NT2/D1 (cell line): ENCODE measurements around the gene ENDOU.

Experiments
- DNase-seq: peaks from one replicate; pipeline ENCODE4 v3.0.0-alpha.2; 2011; ENCODE audit warnings: low read depth, low spot score
- H3K27me3 ChIP-seq: 2 replicates; pipeline ENCODE4 v1.6.0; 2011; ENCODE audit warnings: mild to moderate bottlenecking; ENCODE audit not compliant: insufficient read length, insufficient read depth
- H3K36me3 ChIP-seq: 2 replicates; pipeline ENCODE4 v1.6.1; 2011; ENCODE audit warnings: mild to moderate bottlenecking, low read length, mixed read lengths; ENCODE audit not compliant: insufficient read depth, insufficient read length
- H3K4me1 ChIP-seq: 2 replicates; pipeline ENCODE4 v1.5.1; 2011; ENCODE audit not compliant: insufficient read depth, insufficient read length
- H3K4me3 ChIP-seq: 2 replicates; pipeline ENCODE4 v1.5.1; 2011; ENCODE audit warnings: low read depth; ENCODE audit not compliant: insufficient read length
- H3K9ac ChIP-seq: 2 replicates; pipeline ENCODE4 v1.6.0; 2011; ENCODE audit warnings: low read depth; ENCODE audit not compliant: insufficient read length
- H3K9me3 ChIP-seq: 2 replicates; pipeline ENCODE4 v1.5.1; 2011; ENCODE audit warnings: mild to moderate bottlenecking, low read length; ENCODE audit not compliant: insufficient read depth
- SUZ12 ChIP-seq: IDR thresholded peaks from 2 replicates; pipeline ENCODE4 v1.6.1; 2011; ENCODE audit not compliant: insufficient read length, insufficient read depth; ENCODE audit errors: extremely low read depth
- YY1 ChIP-seq: IDR thresholded peaks from 2 replicates; pipeline ENCODE4 v1.6.1; 2011; ENCODE audit not compliant: insufficient read length, insufficient read depth
- ZNF274 ChIP-seq: IDR thresholded peaks from 2 replicates; pipeline ENCODE4 v1.6.1; 2011; ENCODE audit warnings: mild to moderate bottlenecking, low read depth, low read length

Gene ENDOU

GRCh38 chr12:47715877-47716548 lies 9.3 kb downstream of the ENDOU start:
- H3K4me1 ChIP-seq: peaks cover 3% of the 10 kb centered on the region
- H3K27me3 ChIP-seq: no peaks in the 10 kb centered on the region
- no peak overlapping the region for H3K9ac ChIP-seq
- no peak overlapping the region for H3K4me3 ChIP-seq
- DNase-seq: no peak
- peaks cover 4% of the 10 kb centered on the region for H3K36me3 ChIP-seq
- no peak for TF ChIP-seq SUZ12
- no peak for TF ChIP-seq YY1
- TF ChIP-seq ZNF274: no peak
- H3K9me3 ChIP-seq: no peaks in the 10 kb centered on the region

GRCh38 chr12:47715393-47715876 lies 9.9 kb downstream of the ENDOU start:
- Histone ChIP-seq H3K4me1 (peaks cover 3% of the 10 kb centered on the region), H3K4me3 (no peak overlapping the region), H3K9ac (no peak overlapping the region), H3K36me3 (peaks cover 4% of the 10 kb centered on the region), H3K9me3 (no peaks in the 10 kb centered on the region), H3K27me3 (no peaks in the 10 kb centered on the region)
- TF ChIP-seq ZNF274: no peak
- no peak for TF ChIP-seq SUZ12
- no peak for TF ChIP-seq YY1
- DNase-seq: peak; percentile 72

- Histone ChIP-seq H3K27me3 (no peaks in the 10 kb centered on the region), H3K4me1 (peaks cover 3% of the 10 kb centered on the region), H3K9me3 (no peaks in the 10 kb centered on the region), H3K9ac (no peak overlapping the region), H3K4me3 (no peak overlapping the region), H3K36me3 (peaks cover 3% of the 10 kb centered on the region)
- TF ChIP-seq SUZ12: no peak
- no peak for TF ChIP-seq ZNF274
- DNase-seq: no peak
Observed at GRCh38 chr12:47714826-47715386, 10.4 kb downstream of the ENDOU start.

GRCh38 chr12:47712171-47712570 lies 13.1 kb downstream of the ENDOU start:
- no peak for DNase-seq
- no peaks in the 10 kb centered on the region for H3K27me3 ChIP-seq
- TF ChIP-seq ZNF274 (no peak), YY1 (no peak), SUZ12 (no peak)
- H3K9me3 ChIP-seq: no peaks in the 10 kb centered on the region
- H3K36me3 ChIP-seq: no peaks in the 10 kb centered on the region
- no peak overlapping the region for H3K9ac ChIP-seq
- H3K4me3 ChIP-seq: no peak overlapping the region
- no peaks in the 10 kb centered on the region for H3K4me1 ChIP-seq

DNA sequence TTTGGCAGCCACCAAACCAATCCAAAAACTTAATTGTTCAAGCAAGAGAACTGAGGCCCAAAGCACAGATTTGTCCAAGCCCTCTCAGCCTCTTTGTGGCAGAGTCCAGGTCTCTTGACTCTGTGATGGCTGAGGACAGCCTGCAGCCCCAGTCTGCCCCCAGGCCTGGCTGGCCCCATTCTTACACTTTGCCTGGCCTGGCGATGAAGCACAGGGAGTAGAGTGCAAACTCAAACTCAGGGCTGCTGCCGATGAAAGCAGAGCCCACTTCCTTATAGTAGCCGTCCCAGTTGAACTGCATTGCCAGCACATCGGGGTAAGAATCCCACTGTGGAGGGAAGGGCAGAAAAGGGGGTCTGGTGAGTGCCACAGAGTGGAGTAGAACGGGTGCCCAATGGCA lies 13.8 kb downstream of the ENDOU start:
- Histone ChIP-seq H3K27me3 (no peaks in the 10 kb centered on the region), H3K9ac (no peak overlapping the region), H3K4me3 (no peak overlapping the region), H3K36me3 (no peaks in the 10 kb centered on the region), H3K9me3 (no peaks in the 10 kb centered on the region), H3K4me1 (no peaks in the 10 kb centered on the region)
- TF ChIP-seq ZNF274 (no peak), YY1 (no peak), SUZ12 (no peak)
- DNase-seq: no peak

- no peak for DNase-seq
- no peaks in the 10 kb centered on the region for H3K36me3 ChIP-seq
- TF ChIP-seq YY1 (no peak), SUZ12 (no peak), ZNF274 (no peak)
- H3K27me3 ChIP-seq: no peaks in the 10 kb centered on the region
- H3K4me1 ChIP-seq: no peaks in the 10 kb centered on the region
- H3K4me3 ChIP-seq: no peak overlapping the region
- H3K9me3 ChIP-seq: no peaks in the 10 kb centered on the region
- H3K9ac ChIP-seq: no peak overlapping the region
Observed at GRCh38 chr12:47710278-47710677, 15.0 kb downstream of the ENDOU start.

- H3K36me3 ChIP-seq: no peaks in the 10 kb centered on the region
- no peak overlapping the region for H3K9ac ChIP-seq
- H3K4me3 ChIP-seq: no peak overlapping the region
- H3K4me1 ChIP-seq: no peaks in the 10 kb centered on the region
- H3K27me3 ChIP-seq: no peaks in the 10 kb centered on the region
- no peaks in the 10 kb centered on the region for H3K9me3 ChIP-seq
- no peak for DNase-seq
- TF ChIP-seq SUZ12 (no peak), YY1 (no peak)
Observed at GRCh38 chr12:47709671-47710070, 15.6 kb downstream of the ENDOU start.
